ENCODE data around the gene TPP2.

TPP2 gene

DNA sequence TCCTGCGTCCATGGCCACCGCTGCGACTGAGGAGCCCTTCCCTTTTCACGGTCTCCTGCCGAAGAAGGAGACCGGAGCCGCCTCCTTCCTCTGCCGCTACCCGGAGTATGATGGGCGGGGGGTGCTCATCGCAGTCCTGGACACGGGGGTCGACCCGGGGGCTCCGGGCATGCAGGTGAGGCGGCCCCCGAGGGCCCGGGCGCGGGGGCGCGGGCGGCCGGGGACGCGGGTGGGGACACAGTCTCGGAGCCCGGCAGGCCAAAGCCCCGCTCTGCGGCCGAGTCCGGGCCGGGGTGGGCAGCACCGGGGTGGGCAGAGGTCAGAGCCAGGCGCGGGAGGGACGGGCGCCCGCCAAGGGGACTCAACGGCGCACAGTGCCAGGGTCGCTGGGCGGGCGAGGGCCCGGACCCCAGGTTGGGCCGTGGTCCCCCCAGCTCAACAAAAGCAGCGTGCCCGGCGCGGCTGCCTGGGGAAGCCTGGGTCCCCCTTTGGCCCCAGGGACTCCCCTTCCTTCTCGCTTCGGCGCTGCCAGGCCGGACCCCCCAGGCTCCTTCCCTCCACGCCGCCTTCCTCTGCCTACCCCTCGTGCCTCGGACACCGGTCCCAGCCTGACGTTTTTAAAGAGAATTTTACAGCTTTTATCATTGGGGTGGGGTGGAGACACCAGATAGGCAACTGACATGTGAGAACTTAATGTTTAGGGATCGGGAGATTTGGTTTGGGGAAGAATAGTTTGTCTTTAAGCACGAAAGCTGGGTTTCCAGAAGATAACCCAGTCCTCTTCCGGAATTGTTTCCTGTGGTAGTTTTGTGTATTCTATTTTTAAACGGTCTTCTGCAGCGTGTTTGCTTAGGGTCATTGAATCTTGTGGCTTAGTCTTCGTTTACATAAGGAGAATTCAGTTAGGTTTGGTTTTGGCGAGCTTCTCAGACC, 509 bp downstream of the TPP2 start:
- DNase-seq (ENCODE audit: low read depth), result no peak

GRCh38 chr13:102598061-102598460, 1.3 kb downstream of the TPP2 start:
- no peak for DNase-seq (ENCODE audit: low read depth)

- no peak for DNase-seq (ENCODE audit: low read depth)
These were observed 2.7 kb downstream of the TPP2 start for GRCh38 chr13:102599426-102600012.

- no peak for DNase-seq (ENCODE audit: low read depth)
These were observed 9.9 kb downstream of the TPP2 start for GRCh38 chr13:102606537-102607309.

- DNase-seq (ENCODE audit: low read depth), result no peak
These were observed 12.2 kb downstream of the TPP2 start for GRCh38 chr13:102608974-102609373.

DNA sequence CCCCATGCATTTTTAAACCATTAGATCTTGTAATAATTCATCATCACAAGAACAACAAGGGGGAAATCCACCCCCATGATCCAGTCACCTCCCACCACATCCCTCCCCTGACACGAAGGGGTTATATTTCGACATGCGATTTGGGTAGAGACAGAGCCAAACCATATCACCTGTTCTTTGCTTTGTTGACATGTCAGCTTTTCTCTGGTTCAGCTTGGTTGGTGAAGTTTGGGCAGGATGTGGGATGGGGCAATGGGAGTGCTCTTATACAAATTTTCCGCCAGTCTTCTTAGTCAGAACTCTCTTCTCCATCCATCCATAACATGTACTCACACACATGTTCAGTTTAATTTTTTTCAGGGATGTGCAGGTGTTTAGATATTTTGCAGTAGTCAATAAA, 12.9 kb downstream of the TPP2 start:
- no peak for DNase-seq (ENCODE audit: low read depth)

DNA sequence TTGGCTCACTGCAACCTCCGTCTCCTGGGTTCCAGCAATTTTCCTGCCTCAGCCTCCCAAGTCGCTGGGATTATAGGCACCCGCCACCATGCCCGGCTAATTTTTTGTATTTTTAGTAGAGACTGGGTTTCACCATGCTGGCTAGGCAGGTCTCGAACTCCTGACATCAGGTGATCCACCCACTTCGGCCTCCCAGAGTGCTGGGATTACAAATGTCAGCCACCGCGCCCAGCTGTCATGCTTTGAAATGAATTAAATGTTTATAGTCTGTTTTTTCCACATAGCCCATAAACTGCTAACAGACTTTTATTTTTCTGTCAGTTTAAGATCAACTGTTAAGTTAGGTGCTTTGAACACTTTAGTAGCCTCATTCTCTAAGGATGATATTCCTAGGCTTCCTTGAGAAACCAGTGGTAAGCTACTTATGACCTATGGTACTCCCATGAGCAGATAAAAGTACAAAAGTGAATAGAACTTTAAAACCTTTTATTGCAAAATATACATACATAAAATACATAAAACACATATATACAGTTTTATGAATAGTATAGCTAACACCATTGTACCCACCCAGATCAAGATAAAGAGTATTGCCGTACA, 13.6 kb downstream of the TPP2 start:
- no peak for DNase-seq (ENCODE audit: low read depth)

- DNase-seq (ENCODE audit: low read depth), result no peak
These were observed 21.0 kb downstream of the TPP2 start for GRCh38 chr13:102617697-102618350.

- DNase-seq (ENCODE audit: low read depth), result no peak
These were observed 23.7 kb downstream of the TPP2 start for GRCh38 chr13:102620516-102620915.

DNA sequence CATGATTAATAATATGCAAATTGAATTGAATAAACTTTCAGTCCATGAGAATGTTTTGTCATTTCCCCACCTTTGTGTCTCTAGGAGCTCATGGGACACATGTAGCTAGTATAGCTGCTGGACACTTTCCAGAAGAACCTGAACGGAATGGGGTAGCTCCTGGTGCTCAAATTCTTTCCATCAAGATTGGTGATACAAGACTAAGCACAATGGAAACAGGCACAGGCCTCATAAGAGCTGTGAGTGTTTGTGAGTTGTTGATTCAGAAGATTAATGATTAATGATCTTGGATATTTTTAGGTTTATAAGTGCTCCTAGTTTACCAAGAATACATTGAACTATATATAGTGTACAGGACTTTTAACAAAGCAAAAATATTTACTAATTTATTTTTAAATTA, 30.1 kb downstream of the TPP2 start:
- no peak for DNase-seq (ENCODE audit: low read depth)

DNA sequence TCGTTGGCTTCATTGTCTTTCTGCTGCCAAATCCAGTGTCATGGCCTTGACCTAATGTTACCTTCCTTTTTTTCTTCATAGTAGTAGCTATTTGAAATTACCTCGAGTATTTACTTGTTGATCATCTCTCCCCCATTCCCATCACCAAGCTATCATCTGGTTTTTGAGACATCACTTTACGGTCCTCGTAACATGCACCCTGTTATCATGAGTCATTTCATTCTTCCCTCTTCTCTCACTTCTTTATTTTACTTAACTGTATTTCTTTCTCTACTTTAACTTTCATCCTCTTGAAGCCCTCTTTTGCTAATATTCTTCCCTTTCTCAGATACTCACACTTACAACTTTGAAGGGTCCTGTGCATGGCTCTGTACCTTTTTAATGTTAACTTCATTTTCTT, 31.8 kb downstream of the TPP2 start:
- DNase-seq (ENCODE audit: low read depth), result no peak

GRCh38 chr13:102631198-102631597, 34.4 kb downstream of the TPP2 start:
- DNase-seq (ENCODE audit: low read depth), result no peak

- DNase-seq (ENCODE audit: low read depth), result no peak
These were observed 42.0 kb downstream of the TPP2 start for GRCh38 chr13:102638741-102639140.

DNA sequence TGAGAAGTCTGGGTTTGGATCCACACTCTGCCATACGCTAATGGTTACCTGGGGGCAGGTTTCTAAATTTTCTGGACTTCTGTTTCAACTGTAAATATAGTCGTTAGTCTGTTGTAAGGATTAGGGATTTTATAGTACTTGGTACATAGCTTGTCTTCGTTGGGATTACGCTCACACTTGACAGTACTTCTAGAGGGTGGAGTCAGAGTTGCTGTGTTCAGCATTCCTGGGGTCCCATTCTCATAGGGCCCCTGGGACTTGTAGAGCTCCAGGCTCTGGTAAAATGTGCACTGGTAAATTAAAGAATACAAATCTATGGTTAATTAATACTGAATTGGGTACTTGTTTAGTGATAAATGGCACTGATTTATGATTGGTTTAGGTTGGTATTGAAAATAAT, 45.2 kb downstream of the TPP2 start:
- no peak for DNase-seq (ENCODE audit: low read depth)

DNA sequence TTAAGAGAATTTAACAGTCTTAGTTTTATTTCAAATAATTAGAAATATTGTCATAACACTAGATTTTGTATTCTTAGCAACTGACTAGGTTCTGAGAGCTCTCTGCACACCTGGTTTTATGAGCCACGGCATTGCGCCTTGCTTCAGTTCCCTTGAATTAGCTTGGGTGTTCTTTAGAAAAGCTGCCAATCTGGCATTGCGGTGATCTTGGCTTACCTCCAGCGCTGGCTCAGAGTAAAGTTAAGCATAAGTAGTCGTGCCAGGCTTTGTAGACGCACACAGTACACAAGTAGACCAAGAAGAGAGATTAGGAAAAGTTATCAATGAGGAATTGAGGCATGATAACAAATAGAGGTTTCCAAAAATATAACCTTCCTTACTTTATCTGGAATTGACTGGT, 45.7 kb downstream of the TPP2 start:
- DNase-seq (ENCODE audit: low read depth), result no peak

DNA sequence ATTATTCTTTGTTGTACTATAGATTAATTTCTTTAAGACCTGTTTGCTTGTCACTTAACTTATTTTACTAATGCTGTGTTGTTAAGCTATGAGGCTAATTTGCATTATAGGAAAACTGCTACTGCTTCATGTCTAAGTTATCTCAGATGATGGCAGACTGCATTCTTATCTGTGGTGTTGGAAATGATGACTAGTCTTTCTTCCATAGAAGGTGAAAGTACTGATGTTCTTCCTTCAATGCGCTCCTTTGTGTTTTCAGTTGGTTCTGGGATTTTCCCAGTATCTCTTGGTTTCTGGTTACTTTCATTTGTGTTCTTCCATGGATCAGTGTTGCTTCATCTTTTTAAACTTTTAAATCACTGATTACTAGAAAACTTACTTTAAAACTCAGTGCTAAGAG, 46.9 kb downstream of the TPP2 start:
- DNase-seq (ENCODE audit: low read depth), result no peak

GRCh38 chr13:102645701-102646100, 48.9 kb downstream of the TPP2 start:
- DNase-seq (ENCODE audit: low read depth), result no peak

DNA sequence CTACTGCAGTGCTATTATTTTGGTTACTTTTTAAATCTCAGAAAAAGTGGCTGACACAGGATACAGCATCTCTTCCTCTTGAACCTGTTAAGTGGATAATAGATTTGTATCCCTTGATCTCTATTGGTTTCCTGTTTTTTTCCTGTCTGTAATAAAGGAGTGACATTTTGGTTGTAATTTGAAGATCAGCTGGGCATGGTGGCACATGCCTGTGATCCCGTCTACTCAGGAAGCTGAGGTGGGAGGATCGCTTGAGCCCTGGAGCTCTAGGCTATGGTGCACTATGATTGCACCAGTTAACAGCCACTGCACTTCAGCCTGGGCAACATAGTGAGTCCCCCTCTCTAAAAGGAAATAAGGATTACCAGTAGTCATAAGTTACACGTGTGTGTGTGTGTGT, 51.3 kb downstream of the TPP2 start:
- no peak for DNase-seq (ENCODE audit: low read depth)

GRCh38 chr13:102650444-102650843, 53.7 kb downstream of the TPP2 start:
- DNase-seq (ENCODE audit: low read depth), result no peak

DNA sequence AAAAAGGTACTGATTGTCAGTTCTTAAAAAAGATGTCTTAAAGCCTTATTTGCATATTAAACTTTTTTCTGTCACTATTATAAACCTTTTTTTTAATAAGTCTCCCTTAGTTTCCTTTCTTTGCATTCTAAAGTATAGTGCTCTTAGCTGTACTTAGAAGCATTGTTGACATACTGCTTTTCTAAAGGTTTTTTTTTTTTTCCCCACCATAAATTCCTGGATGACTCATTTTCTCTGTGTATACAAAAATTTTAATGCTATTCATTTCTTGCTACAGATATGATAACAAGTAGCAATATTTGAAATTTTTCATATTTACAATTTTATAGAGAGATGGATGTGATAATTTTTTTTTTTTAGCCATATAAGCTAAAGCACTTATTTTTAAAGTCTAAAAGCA, 54.6 kb downstream of the TPP2 start:
- no peak for DNase-seq (ENCODE audit: low read depth)

GRCh38 chr13:102651892-102652291, 55.1 kb downstream of the TPP2 start:
- DNase-seq (ENCODE audit: low read depth), result no peak

DNA sequence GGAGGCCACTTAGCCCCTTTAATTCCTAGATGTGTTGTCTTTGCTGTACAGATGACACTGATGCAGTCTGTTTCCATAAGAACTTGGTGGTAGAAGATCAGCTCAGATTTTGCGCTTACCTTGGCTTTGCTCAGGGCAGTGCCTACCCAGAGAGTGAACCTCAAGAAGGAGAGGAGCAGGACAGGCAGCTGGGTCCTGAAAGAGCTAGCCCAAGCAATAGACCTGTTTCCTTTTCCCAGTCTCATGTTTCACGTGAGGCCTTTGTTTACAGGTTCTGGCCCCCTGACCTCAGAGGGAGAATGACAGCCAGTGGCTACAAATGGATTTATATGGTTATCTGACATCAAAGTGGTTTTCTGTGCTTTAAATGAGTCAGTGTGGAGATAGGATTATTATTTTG, 58.0 kb downstream of the TPP2 start:
- DNase-seq (ENCODE audit: low read depth), result no peak

Data from stimulated activated CD8-positive, alpha-beta memory T cell treated with anti-CD3 and anti-CD28 coated beads, Interleukin-15, amount 100 ng/mL, for 1 hour (primary cell).